Left ventricle myocardium inferior (tissue), 1 donor: Measurements from ENCODE around the gene PDHB. TPM values are rescaled to one million over a fixed set of nuclear protein-coding genes. Genes with fewer than 3 reads are reported as not detected.

Experiments used
- DNase-seq: peaks from one replicate; pipeline ENCODE4 v3.0.0-alpha.2; 2020
- H3K27ac ChIP-seq: fragments of 200-600 bp; replicated peaks from 2 replicates; pipeline ENCODE4 v1.8.0; 2021
- H3K27me3 ChIP-seq: fragments of 200-600 bp; 2 replicates; pipeline ENCODE4 v1.8.0; 2021; ENCODE audit warnings: low read depth
- H3K36me3 ChIP-seq: fragments of 200-600 bp; 2 replicates; pipeline ENCODE4 v1.8.0; 2021
- H3K4me1 ChIP-seq: fragments of 200-600 bp; 2 replicates; pipeline ENCODE4 v1.8.0; 2021
- H3K4me3 ChIP-seq: fragments of 200-600 bp; 2 replicates; pipeline ENCODE4 v1.8.0; 2021; ENCODE audit warnings: mild to moderate bottlenecking, moderate library complexity
- H3K9me3 ChIP-seq: fragments of 200-600 bp; replicated peaks from 2 replicates; pipeline ENCODE4 v1.8.0; 2021
- intact Hi-C: fragments of 100-400 bp; cut with micrococcal nuclease; formaldehyde crosslinking; loops from one replicate; pipeline ENCODE4 v1.11.0; 2022
- total RNA-seq: library from RNA; stranded (reverse); fragmentation: NEBNext Ultra II Directional; extraction: Animal tissue kit (Norgen Biotek cat#: 25700); gene quantifications from one replicate; pipeline ENCODE4 v1.2.1, GENCODE V29; 2021
- TF ChIP-seq, protein P1 (sequence below): fragments of 200-600 bp; IDR thresholded peaks from 2 replicates; pipeline ENCODE4 v1.8.0; 2021; ENCODE audit warnings: antibody characterized with exemption, mild to moderate bottlenecking, borderline replicate concordance
- donor health status: DM: no; HTN: yes; CAD: no; lungs with severe emphysema.

Gene PDHB
- total RNA-seq, 1 donor from 2014 or later = 195 TPM

DNA sequence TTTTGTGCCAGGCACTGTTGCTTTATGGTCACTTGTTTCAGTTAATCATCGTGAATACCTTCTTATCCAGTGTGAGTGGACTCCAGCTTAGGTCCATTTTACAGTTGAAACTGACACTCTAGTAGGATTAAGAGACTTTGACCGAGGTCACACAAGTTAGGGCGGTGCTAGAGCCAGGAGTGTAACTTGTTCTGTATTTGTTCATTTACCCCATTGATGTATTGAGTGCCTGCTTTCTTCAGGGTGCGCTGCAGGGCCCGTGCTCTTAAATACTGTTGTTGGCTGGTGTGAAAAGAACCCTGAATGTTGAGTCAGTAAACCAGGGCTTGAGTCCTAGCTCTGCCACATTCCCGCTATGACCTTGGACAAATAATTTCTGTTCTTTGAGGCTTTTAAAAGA lies 15.4 kb downstream of the PDHB start:
- H3K27me3 ChIP-seq = no peaks in the 10 kb centered on the region
- no peak overlapping the region for H3K27ac ChIP-seq
- no peaks in the 10 kb centered on the region for H3K9me3 ChIP-seq
- H3K4me1 ChIP-seq = peaks cover 47% of the 10 kb centered on the region
- intact Hi-C loops = loop anchor here (5.0 kb wide), 1 partner anchor 96 kb away; no protein-coding TSS in a partner anchor
- H3K4me3 ChIP-seq = no peak overlapping the region
- TF ChIP-seq, protein P1, sequence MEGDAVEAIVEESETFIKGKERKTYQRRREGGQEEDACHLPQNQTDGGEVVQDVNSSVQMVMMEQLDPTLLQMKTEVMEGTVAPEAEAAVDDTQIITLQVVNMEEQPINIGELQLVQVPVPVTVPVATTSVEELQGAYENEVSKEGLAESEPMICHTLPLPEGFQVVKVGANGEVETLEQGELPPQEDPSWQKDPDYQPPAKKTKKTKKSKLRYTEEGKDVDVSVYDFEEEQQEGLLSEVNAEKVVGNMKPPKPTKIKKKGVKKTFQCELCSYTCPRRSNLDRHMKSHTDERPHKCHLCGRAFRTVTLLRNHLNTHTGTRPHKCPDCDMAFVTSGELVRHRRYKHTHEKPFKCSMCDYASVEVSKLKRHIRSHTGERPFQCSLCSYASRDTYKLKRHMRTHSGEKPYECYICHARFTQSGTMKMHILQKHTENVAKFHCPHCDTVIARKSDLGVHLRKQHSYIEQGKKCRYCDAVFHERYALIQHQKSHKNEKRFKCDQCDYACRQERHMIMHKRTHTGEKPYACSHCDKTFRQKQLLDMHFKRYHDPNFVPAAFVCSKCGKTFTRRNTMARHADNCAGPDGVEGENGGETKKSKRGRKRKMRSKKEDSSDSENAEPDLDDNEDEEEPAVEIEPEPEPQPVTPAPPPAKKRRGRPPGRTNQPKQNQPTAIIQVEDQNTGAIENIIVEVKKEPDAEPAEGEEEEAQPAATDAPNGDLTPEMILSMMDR = no peak
- DNase-seq = no peak
- peaks cover 22% of the 10 kb centered on the region for H3K36me3 ChIP-seq

DNA sequence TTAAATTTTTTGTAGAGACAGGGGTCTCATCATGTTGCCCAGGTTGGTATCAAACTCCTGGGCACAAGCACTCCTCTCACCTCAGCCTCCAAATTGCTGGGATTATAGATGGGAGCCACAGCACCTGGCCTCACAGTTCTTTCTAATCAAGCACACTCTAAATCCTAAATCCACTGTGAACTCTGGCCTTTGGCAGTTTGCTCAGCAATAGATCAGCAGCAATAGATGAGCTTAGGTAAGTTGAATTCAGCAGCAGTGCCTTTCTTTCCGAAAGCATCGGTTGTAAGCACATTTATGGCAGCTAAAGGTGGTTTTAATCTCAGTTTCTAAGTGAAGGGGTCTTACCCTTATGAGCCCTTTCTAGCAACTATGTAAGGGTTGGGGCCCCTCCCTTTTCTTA lies 16.6 kb downstream of the PDHB start:
- intact Hi-C loops = loop anchor here (5.0 kb wide), 1 partner anchor 95 kb away; no protein-coding TSS in a partner anchor
- Histone ChIP-seq H3K9me3 (no peaks in the 10 kb centered on the region), H3K4me1 (peaks cover 36% of the 10 kb centered on the region), H3K36me3 (peaks cover 21% of the 10 kb centered on the region), H3K27ac (no peak overlapping the region), H3K4me3 (no peak overlapping the region), H3K27me3 (no peaks in the 10 kb centered on the region)
- TF ChIP-seq, protein P1 = no peak
- no peak for DNase-seq

DNA sequence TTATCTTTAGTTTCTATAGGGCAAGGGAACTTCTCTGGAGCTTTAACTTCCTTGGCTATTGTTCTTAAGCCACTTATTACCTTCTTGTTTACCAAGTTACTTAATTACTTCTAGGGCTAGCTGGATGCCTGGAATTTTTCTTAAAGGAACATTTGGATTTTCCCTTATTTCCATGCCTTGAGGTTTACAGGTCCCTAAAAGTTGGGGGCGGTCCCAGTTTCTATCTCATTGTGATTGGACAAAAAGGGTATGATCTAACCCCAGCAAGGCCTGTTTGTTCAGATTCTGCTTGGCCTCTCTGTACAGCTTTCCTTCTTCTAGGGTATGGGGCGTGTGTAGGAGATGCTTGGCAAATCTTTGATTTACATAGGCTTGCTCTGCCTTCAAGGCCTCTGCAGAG lies 17.4 kb downstream of the PDHB start:
- Histone ChIP-seq H3K27me3 (no peaks in the 10 kb centered on the region), H3K27ac (no peak overlapping the region), H3K4me3 (no peak overlapping the region), H3K9me3 (no peaks in the 10 kb centered on the region), H3K36me3 (peaks cover 18% of the 10 kb centered on the region), H3K4me1 (peaks cover 33% of the 10 kb centered on the region)
- intact Hi-C loops = loop anchor here (5.0 kb wide), 1 partner anchor 94 kb away; no protein-coding TSS in a partner anchor
- DNase-seq = no peak
- TF ChIP-seq, protein P1 = no peak

DNA sequence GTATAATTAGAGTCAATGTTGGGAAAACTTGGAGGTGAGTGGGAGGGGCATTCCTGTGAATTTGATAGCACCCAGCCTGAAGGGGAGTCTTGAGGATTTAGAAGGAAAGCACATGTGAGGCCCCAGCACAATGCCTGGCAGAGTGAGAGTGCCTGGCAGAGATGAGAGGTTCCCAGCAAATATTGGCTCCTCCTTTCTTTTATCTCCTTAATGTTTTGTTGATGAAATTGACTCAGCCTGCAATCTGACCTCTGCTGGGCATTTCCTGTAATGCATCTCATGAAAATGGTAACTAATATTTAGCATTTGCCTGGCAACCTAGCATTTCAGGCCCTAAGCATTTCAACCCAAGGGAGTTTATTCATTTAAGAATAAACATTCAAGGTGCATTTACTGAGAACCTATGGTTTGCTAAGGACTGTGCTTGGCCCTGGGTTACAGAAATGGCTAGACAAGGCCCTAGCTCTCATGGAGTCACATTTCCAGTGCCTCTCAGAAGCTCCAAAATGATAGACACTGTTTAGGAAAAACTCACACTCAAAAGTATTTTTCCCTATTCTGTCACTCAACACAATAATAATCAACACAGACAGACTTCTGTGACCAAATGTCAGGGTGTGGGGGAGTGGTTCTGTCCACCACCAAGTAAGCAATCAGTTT lies 19.0 kb downstream of the PDHB start:
- Histone ChIP-seq H3K4me1 (peaks cover 23% of the 10 kb centered on the region), H3K9me3 (no peaks in the 10 kb centered on the region), H3K27me3 (no peaks in the 10 kb centered on the region), H3K27ac (peak overlapping the region; percentile 12), H3K4me3 (no peak overlapping the region), H3K36me3 (peaks cover 28% of the 10 kb centered on the region)
- TF ChIP-seq, protein P1 = peak; percentile 86
- intact Hi-C loops = loop anchor here (5.0 kb wide), 1 partner anchor 92 kb away; no protein-coding TSS in a partner anchor
- peak; percentile 33 for DNase-seq

DNA sequence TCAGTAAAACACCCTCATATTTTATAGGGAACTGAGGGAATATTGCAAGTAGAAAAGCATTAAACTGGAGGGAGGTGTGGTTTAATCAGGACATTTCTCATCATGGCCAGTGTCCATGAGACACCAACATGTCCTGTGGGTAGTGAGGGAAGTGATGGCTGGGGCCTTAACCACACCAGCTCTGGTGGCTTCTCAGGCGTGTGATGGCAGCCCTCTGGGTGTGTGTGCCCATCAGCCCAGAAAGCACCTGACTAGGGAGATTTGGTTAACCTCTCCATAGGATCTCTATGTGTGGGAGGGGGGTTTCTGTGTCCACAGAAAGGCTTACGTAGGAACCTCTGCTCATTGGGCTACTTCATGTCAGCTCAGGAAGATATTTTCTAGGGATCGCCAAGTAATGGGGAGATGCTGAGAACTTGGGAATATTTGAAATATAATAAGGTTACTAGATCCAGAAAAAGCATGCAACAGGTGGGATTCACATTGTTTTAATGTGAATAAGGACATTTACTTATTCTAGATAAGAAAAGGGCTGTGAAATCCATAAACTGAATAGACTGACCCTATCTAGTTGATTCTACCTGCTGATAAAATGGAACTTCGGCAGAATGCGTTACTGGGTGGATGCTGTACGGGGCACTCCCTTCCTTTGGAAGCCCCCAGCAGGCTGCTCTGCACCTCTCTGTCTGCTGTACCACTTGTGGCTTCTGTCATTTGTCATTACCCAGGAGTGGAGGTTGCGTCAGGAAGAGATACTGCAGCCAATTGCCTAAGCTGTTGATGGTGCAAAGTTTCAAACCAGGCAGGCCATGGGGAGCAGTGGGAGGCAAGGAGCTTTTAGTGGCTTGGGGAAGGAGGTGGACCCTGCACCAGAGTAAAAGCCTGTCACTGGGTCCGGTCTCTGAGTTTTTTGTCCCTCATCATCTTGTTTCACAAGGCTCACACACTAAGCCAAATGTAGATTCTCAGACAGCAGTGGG lies 21.5 kb downstream of the PDHB start:
- intact Hi-C loops = no loop called here
- TF ChIP-seq, protein P1 = no peak
- Histone ChIP-seq H3K4me3 (no peak overlapping the region), H3K27me3 (no peaks in the 10 kb centered on the region), H3K9me3 (no peaks in the 10 kb centered on the region), H3K27ac (no peak overlapping the region), H3K4me1 (peaks cover 16% of the 10 kb centered on the region), H3K36me3 (peaks cover 46% of the 10 kb centered on the region)
- DNase-seq = no peak
